Measurements from ENCODE around the gene PLSCR3. TPM values are rescaled to one million over a fixed set of nuclear protein-coding genes. Genes with fewer than 3 reads are reported as not detected.
"Not testable (repeated sequence)": the region's sequence is repeated elsewhere in the genome, so short reads cannot be mapped to it uniquely, and the experiment has no call there.

PLSCR3 gene
- total and polyA plus RNA-seq, 4 donors = 20.5 to 70.8 (median 42.1) TPM

GRCh38 chr17:7365963-7366362, 28.4 kb downstream of the PLSCR3 start:
- intact Hi-C loops (cut with DNase I) = not testable (repeated sequence)

DNA sequence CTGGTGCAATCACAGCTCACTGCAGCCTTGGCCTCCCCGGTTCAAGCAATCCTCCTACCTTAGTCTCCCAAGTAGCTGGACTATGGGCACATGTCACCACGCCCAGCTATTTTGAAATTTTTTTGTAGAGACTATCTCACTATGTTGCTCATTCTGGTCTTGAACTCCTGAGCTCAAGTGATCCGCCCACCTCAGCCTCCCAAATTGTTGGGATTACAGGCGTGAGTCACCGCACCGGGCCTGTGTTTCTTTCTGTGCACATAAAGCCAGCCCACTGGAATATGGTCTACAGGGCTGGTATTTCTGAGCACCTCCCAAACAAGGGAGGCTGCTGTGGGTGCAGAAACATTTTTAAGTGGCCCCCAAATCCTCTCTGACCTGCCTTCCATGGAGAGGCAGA, 31.0 kb downstream of the PLSCR3 start:
- Histone ChIP-seq H3K36me3 (ENCODE audit: control insufficient read depth in 1 of 2, insufficient read depth in 2 of 2, low read length in 1 of 2) (no peaks in the 10 kb centered on the region), H3K4me3 (ENCODE audit: low read length in 2 of 2) (no peak overlapping the region), H3K4me1 (ENCODE audit: control insufficient read depth in 1 of 2, insufficient read depth in 2 of 2, low read length in 2 of 2) (no peaks in the 10 kb centered on the region), H3K27me3 (ENCODE audit: control insufficient read depth in 1 of 2, insufficient read depth in 2 of 2, low read length in 1 of 2) (no peaks in the 10 kb centered on the region), H3K9me3 (ENCODE audit: control insufficient read depth, low read length) (no peaks in the 10 kb centered on the region), H3K27ac (ENCODE audit: low read depth in 1 of 2, low read length in 2 of 2) (no peak overlapping the region)
- intact Hi-C loops (cut with DNase I) = no loop called here
- 93 to 96% methylated on average over 6 of the region's 6 CpGs for WGBS, 2 donors
- ATAC-seq (ENCODE audit: low FRiP score) = no peak
- DNase-seq = no peak

More at GRCh38 chr17:7365963-7366362, 28.4 kb downstream of the PLSCR3 start:
- not testable (repeated sequence) for H3K27ac ChIP-seq (ENCODE audit: low read depth in 1 of 2, low read length in 2 of 2); ATAC-seq (ENCODE audit: low FRiP score); H3K9me3 ChIP-seq (ENCODE audit: control insufficient read depth, low read length); H3K4me1 ChIP-seq (ENCODE audit: control insufficient read depth in 1 of 2, insufficient read depth in 2 of 2, low read length in 2 of 2); DNase-seq; H3K36me3 ChIP-seq (ENCODE audit: control insufficient read depth in 1 of 2, insufficient read depth in 2 of 2, low read length in 1 of 2); H3K4me3 ChIP-seq (ENCODE audit: low read length in 2 of 2); H3K27me3 ChIP-seq (ENCODE audit: control insufficient read depth in 1 of 2, insufficient read depth in 2 of 2, low read length in 1 of 2)
- 88% methylated on average over 6 of the region's 7 CpGs for WGBS, 2 donors

GRCh38 chr17:7361906-7362305, 32.4 kb downstream of the PLSCR3 start:
- Histone ChIP-seq H3K9me3 (ENCODE audit: control insufficient read depth, low read length) (no peaks in the 10 kb centered on the region), H3K4me3 (ENCODE audit: low read length in 2 of 2) (no peak overlapping the region), H3K27ac (ENCODE audit: low read depth in 1 of 2, low read length in 2 of 2) (no peak overlapping the region), H3K36me3 (ENCODE audit: control insufficient read depth in 1 of 2, insufficient read depth in 2 of 2, low read length in 1 of 2) (no peaks in the 10 kb centered on the region), H3K27me3 (ENCODE audit: control insufficient read depth in 1 of 2, insufficient read depth in 2 of 2, low read length in 1 of 2) (no peaks in the 10 kb centered on the region), H3K4me1 (ENCODE audit: control insufficient read depth in 1 of 2, insufficient read depth in 2 of 2, low read length in 2 of 2) (no peaks in the 10 kb centered on the region)
- ATAC-seq (ENCODE audit: low FRiP score) (no peak), DNase-seq (no peak)
- WGBS, 2 donors = 64 to 65% methylated on average over 3 of the region's 3 CpGs
- intact Hi-C loops (cut with DNase I) = no loop called here

GRCh38 chr17:7357381-7357780, 36.9 kb downstream of the PLSCR3 start:
- no peaks in the 10 kb centered on the region for H3K9me3 ChIP-seq (ENCODE audit: control insufficient read depth, low read length)
- peaks cover 0 to 7% of the 10 kb centered on the region in 2 donors for H3K4me1 ChIP-seq (ENCODE audit: control insufficient read depth in 1 of 2, insufficient read depth in 2 of 2, low read length in 2 of 2)
- no peak overlapping the region for H3K4me3 ChIP-seq (ENCODE audit: low read length in 2 of 2)
- no peaks in the 10 kb centered on the region for H3K27me3 ChIP-seq (ENCODE audit: control insufficient read depth in 1 of 2, insufficient read depth in 2 of 2, low read length in 1 of 2)
- 45 to 54% methylated on average over 2 of the region's 2 CpGs for WGBS, 2 donors
- ATAC-seq (ENCODE audit: low FRiP score) (no peak), DNase-seq (no peak)
- intact Hi-C loops (cut with DNase I) = loop anchor here (2.0 to 10.0 kb wide), 5 partner anchors 35 to 207 kb away; partner anchors contain the start of genes TMEM102 (in 2 of the 2), FGF11 (in 1 of the 2), PLSCR3 (in 1 of the 2) and SENP3 (in 1 of the 2)
- H3K27ac ChIP-seq (ENCODE audit: low read depth in 1 of 2, low read length in 2 of 2) = no peak overlapping the region
- no peaks in the 10 kb centered on the region for H3K36me3 ChIP-seq (ENCODE audit: control insufficient read depth in 1 of 2, insufficient read depth in 2 of 2, low read length in 1 of 2)

GRCh38 chr17:7356756-7357155, 37.6 kb downstream of the PLSCR3 start:
- H3K27me3 ChIP-seq (ENCODE audit: control insufficient read depth in 1 of 2, insufficient read depth in 2 of 2, low read length in 1 of 2) = no peaks in the 10 kb centered on the region
- no peak for ATAC-seq (ENCODE audit: low FRiP score)
- no peaks in the 10 kb centered on the region for H3K9me3 ChIP-seq (ENCODE audit: control insufficient read depth, low read length)
- DNase-seq = no peak
- H3K27ac ChIP-seq (ENCODE audit: low read depth in 1 of 2, low read length in 2 of 2) = no peak overlapping the region
- no peak overlapping the region for H3K4me3 ChIP-seq (ENCODE audit: low read length in 2 of 2)
- no peaks in the 10 kb centered on the region for H3K36me3 ChIP-seq (ENCODE audit: control insufficient read depth in 1 of 2, insufficient read depth in 2 of 2, low read length in 1 of 2)
- H3K4me1 ChIP-seq (ENCODE audit: control insufficient read depth in 1 of 2, insufficient read depth in 2 of 2, low read length in 2 of 2) = peaks cover 0 to 7% of the 10 kb centered on the region in 2 donors
- intact Hi-C loops (cut with DNase I) = loop anchor here (2.0 to 10.0 kb wide), 5 partner anchors 36 to 208 kb away; partner anchors contain the start of genes TMEM102 (in 2 of the 2), FGF11 (in 1 of the 2), PLSCR3 (in 1 of the 2) and SENP3 (in 1 of the 2)
- 73 to 74% methylated on average over 8 of the region's 8 CpGs for WGBS, 2 donors

DNA sequence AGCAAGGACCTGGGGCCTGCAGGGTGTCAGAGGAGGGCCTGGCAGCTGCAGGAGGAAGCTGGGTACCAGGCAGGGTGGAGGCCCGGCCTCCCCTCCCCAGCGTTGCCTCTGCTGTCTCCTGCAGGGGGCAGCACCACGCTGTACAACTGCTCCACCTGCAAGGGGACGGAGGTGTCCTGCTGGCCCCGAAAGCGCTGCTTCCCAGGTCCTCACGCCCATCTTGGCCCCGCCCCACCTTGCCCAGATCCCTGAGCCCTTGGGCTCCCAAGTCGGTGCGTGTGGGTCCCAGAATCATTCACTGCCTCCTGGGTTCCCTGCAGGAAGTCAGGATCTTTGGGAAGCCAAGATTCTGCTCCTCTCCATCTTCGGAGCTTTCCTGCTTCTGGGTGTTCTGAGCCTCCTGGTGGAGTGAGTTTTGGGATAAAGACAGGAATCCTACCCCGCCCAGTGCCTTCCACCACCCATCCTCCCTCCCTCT, 38.2 kb downstream of the PLSCR3 start:
- Histone ChIP-seq H3K36me3 (ENCODE audit: control insufficient read depth in 1 of 2, insufficient read depth in 2 of 2, low read length in 1 of 2) (no peaks in the 10 kb centered on the region), H3K9me3 (ENCODE audit: control insufficient read depth, low read length) (no peaks in the 10 kb centered on the region), H3K27ac (ENCODE audit: low read depth in 1 of 2, low read length in 2 of 2) (no peak overlapping the region), H3K4me3 (ENCODE audit: low read length in 2 of 2) (no peak overlapping the region), H3K4me1 (ENCODE audit: control insufficient read depth in 1 of 2, insufficient read depth in 2 of 2, low read length in 2 of 2) (peaks cover 0 to 7% of the 10 kb centered on the region in 2 donors), H3K27me3 (ENCODE audit: control insufficient read depth in 1 of 2, insufficient read depth in 2 of 2, low read length in 1 of 2) (no peaks in the 10 kb centered on the region)
- intact Hi-C loops (cut with DNase I) = loop anchor here (2.0 to 10.0 kb wide), 5 partner anchors 36 to 209 kb away; partner anchors contain the start of genes TMEM102 (in 2 of the 2), FGF11 (in 1 of the 2), PLSCR3 (in 1 of the 2) and SENP3 (in 1 of the 2)
- ATAC-seq (ENCODE audit: low FRiP score) (peak; percentile 42), DNase-seq (peak; percentile 86 to 93)
- 21 to 22% methylated on average over 11 to 12 of the region's 12 CpGs for WGBS, 2 donors

DNA sequence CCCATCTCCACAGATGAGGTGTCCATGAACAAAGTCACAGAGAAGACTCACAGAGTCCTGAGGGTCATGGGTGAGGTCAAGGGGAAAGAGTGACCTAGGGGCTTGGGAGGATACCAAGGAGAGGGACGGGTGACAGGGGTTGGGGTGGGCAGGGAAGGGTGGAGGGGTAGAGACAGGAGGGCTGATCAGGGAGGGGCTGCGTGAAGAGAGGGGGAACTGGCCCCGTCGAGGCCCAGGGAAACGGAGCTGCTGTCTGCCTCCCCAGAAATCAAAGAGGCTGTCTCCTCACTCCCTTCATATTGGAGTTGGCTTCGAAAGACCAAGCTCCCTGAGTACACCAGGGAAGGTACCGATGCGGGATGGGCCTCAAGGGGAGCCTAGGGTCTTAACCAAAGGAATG, 38.8 kb downstream of the PLSCR3 start:
- Histone ChIP-seq H3K27me3 (ENCODE audit: control insufficient read depth in 1 of 2, insufficient read depth in 2 of 2, low read length in 1 of 2) (no peaks in the 10 kb centered on the region), H3K36me3 (ENCODE audit: control insufficient read depth in 1 of 2, insufficient read depth in 2 of 2, low read length in 1 of 2) (no peaks in the 10 kb centered on the region), H3K27ac (ENCODE audit: low read depth in 1 of 2, low read length in 2 of 2) (no peak overlapping the region), H3K4me3 (ENCODE audit: low read length in 2 of 2) (no peak overlapping the region), H3K4me1 (ENCODE audit: control insufficient read depth in 1 of 2, insufficient read depth in 2 of 2, low read length in 2 of 2) (peaks cover 0 to 7% of the 10 kb centered on the region in 2 donors), H3K9me3 (ENCODE audit: control insufficient read depth, low read length) (no peaks in the 10 kb centered on the region)
- intact Hi-C loops (cut with DNase I) = loop anchor here (5.0 to 10.0 kb wide), 4 partner anchors 37 to 209 kb away; partner anchors contain the start of genes FGF11 (in 1 of the 2), PLSCR3 (in 1 of the 2), SENP3 (in 1 of the 2) and TMEM102 (in 1 of the 2)
- ATAC-seq (ENCODE audit: low FRiP score) (no peak), DNase-seq (no peak)
- 81 to 89% methylated on average over 8 of the region's 8 CpGs for WGBS, 2 donors

DNA sequence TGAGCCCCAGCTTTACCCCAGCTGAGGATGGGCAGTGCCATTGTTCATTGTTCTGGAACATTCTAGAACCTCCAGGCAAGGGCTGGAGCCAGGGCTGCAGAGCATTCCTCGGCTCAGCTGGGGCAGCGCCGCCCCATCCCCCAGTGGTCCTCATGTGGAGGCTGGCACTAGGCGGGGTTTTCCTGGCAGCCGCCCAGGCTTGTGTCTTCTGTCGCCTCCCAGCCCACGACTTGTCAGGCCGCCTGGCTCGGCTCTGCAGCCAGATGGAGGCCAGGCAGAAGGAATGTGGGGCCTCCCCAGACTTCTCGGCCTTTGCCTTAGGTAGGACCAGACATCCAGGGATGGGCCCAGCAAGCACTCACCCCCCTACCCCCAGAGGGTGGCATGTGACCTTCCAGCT, 39.3 kb downstream of the PLSCR3 start, which contains the start of gene TMEM95:
TMEM95 (plus strand) TSS at position 104 of the 400 bp plus-strand sequence; CDS start at position 153, 49 bp downstream.
- no peak within 1 kb of the TSS for H3K4me3 ChIP-seq (ENCODE audit: low read length in 2 of 2)
- intact Hi-C loops (cut with DNase I) = loop anchor here (5.0 to 10.0 kb wide), 4 partner anchors 37 to 210 kb away; partner anchors contain the start of genes FGF11 (in 1 of the 2), PLSCR3 (in 1 of the 2), SENP3 (in 1 of the 2) and TMEM102 (in 1 of the 2)
- H3K27ac ChIP-seq (ENCODE audit: low read depth in 1 of 2, low read length in 2 of 2) = no peak within 1 kb of the TSS
- 19 to 33% methylated on average over 10 of the region's 10 CpGs for WGBS, 2 donors
- ATAC-seq (ENCODE audit: low FRiP score) = no peak
- H3K9me3 ChIP-seq (ENCODE audit: control insufficient read depth, low read length) = no peaks in the 10 kb centered on the region
- no peaks in the 10 kb centered on the region for H3K27me3 ChIP-seq (ENCODE audit: control insufficient read depth in 1 of 2, insufficient read depth in 2 of 2, low read length in 1 of 2)
- no peaks in the 10 kb centered on the region for H3K36me3 ChIP-seq (ENCODE audit: control insufficient read depth in 1 of 2, insufficient read depth in 2 of 2, low read length in 1 of 2)
- H3K4me1 ChIP-seq (ENCODE audit: control insufficient read depth in 1 of 2, insufficient read depth in 2 of 2, low read length in 2 of 2) = peaks cover 0 to 7% of the 10 kb centered on the region in 2 donors
- no peak for DNase-seq

All from aorta (tissue), 5 donors.